ENCODE measurements around the gene CATSPERD.

CATSPERD gene

DNA sequence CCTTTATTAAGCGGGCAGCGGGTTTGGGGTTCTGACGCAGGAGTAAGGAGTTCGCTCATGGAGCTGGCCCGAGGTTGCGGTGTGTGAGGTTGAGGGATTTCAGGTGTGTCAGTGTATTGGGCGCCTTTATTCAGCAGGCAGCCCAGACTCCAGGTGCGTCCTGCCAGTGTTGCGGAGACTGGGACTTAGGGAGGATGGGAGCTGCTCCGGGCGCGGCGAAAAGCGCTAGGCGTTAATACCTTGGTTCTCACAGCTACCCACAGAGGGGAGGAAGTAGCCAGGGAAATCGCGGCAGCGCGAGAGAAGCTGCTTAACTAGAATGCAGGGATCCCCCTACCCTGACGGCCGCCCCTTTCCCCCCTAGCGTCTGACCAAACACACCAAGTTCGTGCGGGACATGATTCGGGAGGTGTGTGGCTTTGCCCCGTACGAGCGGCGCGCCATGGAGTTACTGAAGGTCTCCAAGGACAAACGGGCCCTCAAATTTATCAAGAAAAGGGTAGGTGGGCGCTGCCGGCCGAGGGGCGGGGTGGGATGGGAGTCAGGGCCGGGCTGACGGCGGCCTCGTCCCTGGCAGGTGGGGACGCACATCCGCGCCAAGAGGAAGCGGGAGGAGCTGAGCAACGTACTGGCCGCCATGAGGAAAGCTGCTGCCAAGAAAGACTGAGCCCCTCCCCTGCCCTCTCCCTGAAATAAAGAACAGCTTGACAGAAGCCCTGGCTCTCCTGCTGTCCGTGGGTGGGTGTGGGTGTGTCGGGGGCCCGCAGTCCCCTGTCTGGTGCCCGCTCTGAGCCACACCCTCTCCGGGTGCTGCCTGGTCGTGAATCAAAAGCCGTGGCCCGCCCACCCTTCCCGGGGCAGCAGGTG, 29.2 kb upstream of the CATSPERD start:
- TF ChIP-seq, protein P1, sequence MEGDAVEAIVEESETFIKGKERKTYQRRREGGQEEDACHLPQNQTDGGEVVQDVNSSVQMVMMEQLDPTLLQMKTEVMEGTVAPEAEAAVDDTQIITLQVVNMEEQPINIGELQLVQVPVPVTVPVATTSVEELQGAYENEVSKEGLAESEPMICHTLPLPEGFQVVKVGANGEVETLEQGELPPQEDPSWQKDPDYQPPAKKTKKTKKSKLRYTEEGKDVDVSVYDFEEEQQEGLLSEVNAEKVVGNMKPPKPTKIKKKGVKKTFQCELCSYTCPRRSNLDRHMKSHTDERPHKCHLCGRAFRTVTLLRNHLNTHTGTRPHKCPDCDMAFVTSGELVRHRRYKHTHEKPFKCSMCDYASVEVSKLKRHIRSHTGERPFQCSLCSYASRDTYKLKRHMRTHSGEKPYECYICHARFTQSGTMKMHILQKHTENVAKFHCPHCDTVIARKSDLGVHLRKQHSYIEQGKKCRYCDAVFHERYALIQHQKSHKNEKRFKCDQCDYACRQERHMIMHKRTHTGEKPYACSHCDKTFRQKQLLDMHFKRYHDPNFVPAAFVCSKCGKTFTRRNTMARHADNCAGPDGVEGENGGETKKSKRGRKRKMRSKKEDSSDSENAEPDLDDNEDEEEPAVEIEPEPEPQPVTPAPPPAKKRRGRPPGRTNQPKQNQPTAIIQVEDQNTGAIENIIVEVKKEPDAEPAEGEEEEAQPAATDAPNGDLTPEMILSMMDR (IDR thresholded peaks at IDR 0.05; ENCODE audit: borderline replicate concordance, control extremely low read depth, extremely low read depth, insufficient read depth, missing control alignments): no peak
- in situ Hi-C loops (cut with MboI; ENCODE audit: low sequenced_read_pairs, unreplicated experiment): no loop called here
- DNase-seq (ENCODE audit: low spot score): no peak

- in situ Hi-C loops (cut with MboI; ENCODE audit: low sequenced_read_pairs, unreplicated experiment): no loop called here
- no peak for DNase-seq (ENCODE audit: low spot score)
- TF ChIP-seq, protein P1 (IDR thresholded peaks at IDR 0.05; ENCODE audit: borderline replicate concordance, control extremely low read depth, extremely low read depth, insufficient read depth, missing control alignments): no peak
Measured at GRCh38 chr19:5691822-5692722, 28.4 kb upstream of the CATSPERD start.

GRCh38 chr19:5692723-5693194, 27.7 kb upstream of the CATSPERD start:
- no peak for DNase-seq (ENCODE audit: low spot score)
- in situ Hi-C loops (cut with MboI; ENCODE audit: low sequenced_read_pairs, unreplicated experiment): no loop called here
- TF ChIP-seq, protein P1 (IDR thresholded peaks at IDR 0.05; ENCODE audit: borderline replicate concordance, control extremely low read depth, extremely low read depth, insufficient read depth, missing control alignments): no peak

DNA sequence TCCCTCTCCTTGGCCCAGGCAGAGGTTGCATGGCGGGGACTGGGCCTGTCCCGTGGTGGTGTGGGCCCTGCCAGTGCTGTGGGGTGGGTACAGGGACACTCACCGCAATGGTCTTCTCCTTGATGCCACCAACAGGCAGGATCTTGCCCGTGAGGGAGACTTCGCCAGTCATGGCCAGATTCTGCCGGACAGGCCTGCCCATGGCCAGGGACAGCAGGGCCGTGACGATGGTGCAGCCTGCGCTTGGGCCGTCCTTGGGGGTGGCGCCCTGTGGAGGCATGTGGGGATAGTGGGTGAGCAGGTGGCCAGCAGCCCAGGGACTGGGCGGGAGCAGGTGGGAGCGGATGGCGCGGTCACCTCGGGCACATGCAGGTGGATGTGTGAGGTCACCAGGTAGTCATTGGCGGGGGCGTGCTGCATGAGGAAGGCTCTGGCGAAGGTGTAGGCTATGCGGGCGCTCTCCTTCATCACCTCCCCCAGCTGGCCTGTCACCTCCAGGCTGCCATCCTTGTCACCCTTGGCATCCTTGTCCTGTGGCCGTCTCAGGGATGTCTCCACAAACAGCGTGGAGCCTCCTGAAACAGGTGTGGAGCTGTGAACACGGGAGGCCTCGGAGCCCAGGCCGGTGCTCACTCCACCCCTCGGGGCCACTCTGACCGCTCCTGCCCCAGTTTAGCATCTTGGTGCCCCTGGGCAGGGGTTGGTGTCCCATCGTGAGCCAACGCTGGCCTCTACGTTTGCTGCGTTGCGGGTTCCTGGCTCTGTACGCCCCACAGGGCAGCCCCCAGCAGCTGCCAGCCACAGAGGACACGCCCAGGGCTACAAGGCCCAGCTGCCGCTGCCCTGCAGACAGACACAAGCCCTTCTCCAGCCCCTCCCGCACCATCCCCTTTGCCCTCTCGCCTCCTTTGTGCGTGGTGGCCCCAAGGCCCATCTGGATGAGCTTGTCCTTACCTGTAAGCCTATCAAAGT, 27.0 kb upstream of the CATSPERD start:
- TF ChIP-seq, protein P1 (IDR thresholded peaks at IDR 0.05; ENCODE audit: borderline replicate concordance, control extremely low read depth, extremely low read depth, insufficient read depth, missing control alignments): no peak
- DNase-seq (ENCODE audit: low spot score): no peak
- in situ Hi-C loops (cut with MboI; ENCODE audit: low sequenced_read_pairs, unreplicated experiment): no loop called here

DNA sequence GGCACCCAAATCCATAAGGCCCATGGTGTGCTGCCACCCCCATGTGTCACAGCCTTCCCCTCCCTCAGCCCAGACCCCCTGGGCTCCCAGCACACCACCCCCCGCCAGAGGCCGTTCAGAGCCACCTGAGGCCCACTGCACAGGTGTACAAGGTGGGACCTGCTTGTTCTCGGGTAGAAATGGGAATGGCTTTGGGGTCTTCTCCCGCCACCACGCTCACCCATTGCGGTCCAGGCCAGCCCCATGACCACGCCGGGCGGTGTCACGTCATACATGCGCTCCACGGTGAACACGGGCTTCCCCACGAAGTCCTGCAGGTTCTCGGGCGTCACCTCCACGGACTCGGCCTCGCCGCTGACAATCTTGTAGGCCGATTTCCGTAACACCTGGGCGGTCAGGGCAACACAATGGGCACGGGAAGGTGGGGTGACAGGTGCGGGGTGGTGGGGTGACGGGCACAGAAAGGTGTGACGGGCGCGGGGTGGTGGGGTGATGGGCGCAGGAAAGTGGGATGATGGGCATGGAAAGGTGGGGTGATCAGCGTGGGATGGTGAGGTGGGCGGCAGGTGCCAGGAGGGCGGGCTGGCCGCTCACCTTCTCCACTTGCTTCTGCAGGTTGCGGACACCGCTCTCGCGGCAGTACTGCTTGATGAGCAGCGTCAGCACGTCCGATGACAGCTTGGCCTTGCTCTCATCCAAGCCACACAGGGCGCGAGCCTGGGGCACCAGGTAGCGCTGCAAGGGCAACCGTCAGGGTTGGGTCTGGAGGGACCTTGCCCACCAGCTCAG, 26.1 kb upstream of the CATSPERD start:
- no peak for DNase-seq (ENCODE audit: low spot score)
- TF ChIP-seq, protein P1 (IDR thresholded peaks at IDR 0.05; ENCODE audit: borderline replicate concordance, control extremely low read depth, extremely low read depth, insufficient read depth, missing control alignments): no peak
- in situ Hi-C loops (cut with MboI; ENCODE audit: low sequenced_read_pairs, unreplicated experiment): no loop called here

Data from GM13976 (cell line).